ENCODE data around the gene STAB1. TPM values are rescaled to one million over a fixed set of nuclear protein-coding genes. Genes with fewer than 3 reads are reported as not detected.

STAB1 gene
- polyA plus RNA-seq, 2 of the 4 experiments (the other 2 are of a cell fraction), result not detected

- no peaks in the 10 kb centered on the region for H3K4me1 ChIP-seq
- no peak overlapping the region for H3K27ac ChIP-seq
- no peaks in the 10 kb centered on the region for H3K9me3 ChIP-seq
- H3K4me3 ChIP-seq, result no peak overlapping the region
- no peak for FAIRE-seq
- ATAC-seq, result peak; percentile 7 to 14; a peak in 2 of 6 replicates
- ChIA-PET CTCF (no interaction called here), POLR2A (no interaction called here)
- WGBS (ENCODE audit: missing lambda C conversion rate), result 53% methylated on average over 8 of the region's 16 CpGs
- DNase-seq (ENCODE audit: low read depth in 1 of 2, low spot score in 1 of 2), result no peak
- TF ChIP-seq ATOH8 (CRISPR knock-in tag; IDR thresholded peaks at IDR 0.05; ENCODE audit: low read depth), result no peak
- no peak for TF ChIP-seq HOXB5 (CRISPR knock-in tag; IDR thresholded peaks at IDR 0.05)
- no peak for TF ChIP-seq KDM5A (IDR thresholded peaks at IDR 0.05)
- TF ChIP-seq CHD4 (IDR thresholded peaks at IDR 0.05; ENCODE audit: borderline replicate concordance), result no peak
- TF ChIP-seq CHD2 (IDR thresholded peaks at IDR 0.05; ENCODE audit: low read length, partially characterized antibody), result no peak
- TF ChIP-seq PHF8 (IDR thresholded peaks at IDR 0.05; ENCODE audit: borderline replicate concordance, low read depth), result no peak
- no peak for TF ChIP-seq CTCF (IDR thresholded peaks at IDR 0.05)
- TF ChIP-seq SMC3 (IDR thresholded peaks at IDR 0.05), result no peak
- TF ChIP-seq RNF2 (IDR thresholded peaks at IDR 0.05; ENCODE audit: borderline replicate concordance, low read depth), result no peak
- no peak for TF ChIP-seq RAD21 (conservative IDR thresholded peaks at IDR 0.05 in 1 of 2, IDR thresholded peaks at IDR 0.05 in 1 of 2)
- TF ChIP-seq RARB (CRISPR knock-in tag; IDR thresholded peaks at IDR 0.05), result no peak
- TF ChIP-seq POLR2AphosphoS2 (conservative IDR thresholded peaks at IDR 0.05; ENCODE audit: low read length), result no peak
- no peak for TF ChIP-seq MAFK (IDR thresholded peaks at IDR 0.05; ENCODE audit: partially characterized antibody)
- no peak for TF ChIP-seq EP300 (IDR thresholded peaks at IDR 0.05)
- TF ChIP-seq EHF (CRISPR knock-in tag; IDR thresholded peaks at IDR 0.05), result no peak
- no peak for TF ChIP-seq MAZ (IDR thresholded peaks at IDR 0.05; ENCODE audit: borderline replicate concordance, low read depth, low read length)
- TF ChIP-seq EHMT2 (IDR thresholded peaks at IDR 0.05; ENCODE audit: low read depth), result no peak
- no peak for TF ChIP-seq BCL3 (IDR thresholded peaks at IDR 0.05)
- no peak overlapping the region for H3K4me2 ChIP-seq
These were observed 852 bp downstream of the STAB1 start for GRCh38 chr3:52495777-52496602.

- ATAC-seq, result no peak
- POLR2A ChIA-PET, result no interaction called here
- WGBS (ENCODE audit: missing lambda C conversion rate), result 78% methylated on average over 13 of the region's 24 CpGs
- H3K9me3 ChIP-seq, result no peaks in the 10 kb centered on the region
- no peak overlapping the region for H3K27ac ChIP-seq
- no peaks in the 10 kb centered on the region for H3K4me1 ChIP-seq
- FAIRE-seq, result no peak
- CTCF ChIA-PET, result interaction anchor here (2.2 kb wide), 1 partner anchor 26 kb away, joined by 6 read pairs; no protein-coding TSS in a partner anchor
- no peak overlapping the region for H3K4me3 ChIP-seq
- H3K4me2 ChIP-seq, result no peak overlapping the region
- no peak for DNase-seq (ENCODE audit: low read depth in 1 of 2, low spot score in 1 of 2)
- TF ChIP-seq HEYL (CRISPR knock-in tag; IDR thresholded peaks at IDR 0.05) (no peak), ATOH8 (CRISPR knock-in tag; IDR thresholded peaks at IDR 0.05; ENCODE audit: low read depth) (no peak), KDM1A (IDR thresholded peaks at IDR 0.05; ENCODE audit: low read depth) (no peak), BHLHE40 (IDR thresholded peaks at IDR 0.05; ENCODE audit: low read depth, low read length) (no peak), HOXB13 (CRISPR knock-in tag; IDR thresholded peaks at IDR 0.05; ENCODE audit: low read depth) (no peak), EHF (CRISPR knock-in tag; IDR thresholded peaks at IDR 0.05) (no peak), MAX (IDR thresholded peaks at IDR 0.05) (no peak), CTCF (IDR thresholded peaks at IDR 0.05) (no peak), TP53 (CRISPR knock-in tag; IDR thresholded peaks at IDR 0.05) (no peak), ELK1 (IDR thresholded peaks at IDR 0.05; ENCODE audit: low read depth, low read length) (no peak)
These were observed 3.3 kb downstream of the STAB1 start for GRCh38 chr3:52498137-52499054.
